ENCODE measurements around the gene LMX1B.

The LMX1B gene

GRCh38 chr9:126676102-126676684 is 62.5 kb downstream of the LMX1B start:
- H3K9ac ChIP-seq (ENCODE audit: insufficient read length) = no peak overlapping the region
- H3K4me3 ChIP-seq = no peak overlapping the region
- H3K36me3 ChIP-seq (ENCODE audit: insufficient read depth, low read length) = no peaks in the 10 kb centered on the region
- no peak overlapping the region for H3K27ac ChIP-seq
- no peak for TF ChIP-seq FOXP2 (optimal IDR thresholded peaks at IDR 0.05; ENCODE audit: control extremely low read depth, extremely low read length, insufficient read depth)
- TF ChIP-seq EZH2 (IDR thresholded peaks at IDR 0.05) = no peak
- TF ChIP-seq POLR2AphosphoS5 (IDR thresholded peaks at IDR 0.05; ENCODE audit: borderline replicate concordance, low read depth, low read length) = no peak
- no peaks in the 10 kb centered on the region for H3K9me3 ChIP-seq (ENCODE audit: low read depth, low read length)
- DNase-seq (ENCODE audit: low read depth, low spot score) = no peak

- no peak for DNase-seq (ENCODE audit: low read depth, low spot score)
- TF ChIP-seq EZH2 (IDR thresholded peaks at IDR 0.05) = no peak
- TF ChIP-seq FOXP2 (optimal IDR thresholded peaks at IDR 0.05; ENCODE audit: control extremely low read depth, extremely low read length, insufficient read depth) = no peak
- no peak for TF ChIP-seq POLR2AphosphoS5 (IDR thresholded peaks at IDR 0.05; ENCODE audit: borderline replicate concordance, low read depth, low read length)
- Histone ChIP-seq H3K9ac (ENCODE audit: insufficient read length) (no peak overlapping the region), H3K27ac (no peak overlapping the region), H3K36me3 (ENCODE audit: insufficient read depth, low read length) (no peaks in the 10 kb centered on the region), H3K9me3 (ENCODE audit: low read depth, low read length) (no peaks in the 10 kb centered on the region), H3K4me3 (no peak overlapping the region)
Measured at GRCh38 chr9:126676685-126677143, 63.0 kb downstream of the LMX1B start.

DNA sequence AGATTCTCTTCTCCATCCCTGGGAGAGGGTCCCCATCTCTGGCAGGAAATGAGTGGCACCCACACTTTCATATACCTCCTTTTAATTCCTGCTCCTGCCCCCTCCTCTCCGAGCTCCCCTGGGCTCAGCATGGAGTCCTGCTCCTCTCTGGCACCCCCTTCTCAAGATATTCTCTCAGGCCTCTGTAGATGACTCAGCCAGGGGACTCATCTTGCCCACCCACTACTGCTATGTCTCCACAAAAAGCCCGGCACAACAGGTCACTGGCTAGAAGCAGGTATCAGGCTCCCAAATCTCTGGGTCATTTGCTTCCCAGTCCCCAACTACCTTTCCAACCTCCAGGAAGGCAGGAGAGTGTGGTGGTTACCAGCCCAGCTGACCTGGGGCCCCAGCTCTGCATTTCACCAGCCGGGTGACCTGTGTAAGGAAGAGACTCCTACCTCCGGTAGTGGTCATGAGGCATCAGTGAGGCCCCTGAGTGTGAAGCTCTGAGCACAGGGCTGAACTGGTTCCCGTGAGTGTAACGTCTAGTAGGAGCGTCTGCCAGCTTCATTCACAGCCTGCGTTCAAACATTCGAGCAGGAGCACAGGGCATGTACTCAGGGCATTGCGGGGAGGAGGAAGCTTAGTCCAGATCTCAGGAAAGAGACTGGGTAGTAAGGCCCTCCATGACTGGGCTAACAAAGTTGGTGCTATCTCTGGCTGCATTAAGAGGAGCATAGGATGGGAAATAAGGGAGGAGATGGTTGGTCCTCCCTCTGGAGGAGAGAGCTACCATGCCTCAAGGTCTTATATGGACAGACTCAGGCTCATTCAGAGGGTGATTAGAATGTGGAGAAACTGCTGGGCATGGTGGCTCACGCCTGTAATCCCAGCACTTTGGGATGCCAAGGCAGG is 63.7 kb downstream of the LMX1B start:
- H3K9me3 ChIP-seq (ENCODE audit: low read depth, low read length) = no peaks in the 10 kb centered on the region
- DNase-seq (ENCODE audit: low read depth, low spot score) = no peak
- no peak overlapping the region for H3K4me3 ChIP-seq
- H3K9ac ChIP-seq (ENCODE audit: insufficient read length) = no peak overlapping the region
- no peak for TF ChIP-seq POLR2AphosphoS5 (IDR thresholded peaks at IDR 0.05; ENCODE audit: borderline replicate concordance, low read depth, low read length)
- TF ChIP-seq EZH2 (IDR thresholded peaks at IDR 0.05) = no peak
- no peak for TF ChIP-seq FOXP2 (optimal IDR thresholded peaks at IDR 0.05; ENCODE audit: control extremely low read depth, extremely low read length, insufficient read depth)
- no peaks in the 10 kb centered on the region for H3K36me3 ChIP-seq (ENCODE audit: insufficient read depth, low read length)
- no peak overlapping the region for H3K27ac ChIP-seq

- no peak overlapping the region for H3K27ac ChIP-seq
- no peaks in the 10 kb centered on the region for H3K36me3 ChIP-seq (ENCODE audit: insufficient read depth, low read length)
- DNase-seq (ENCODE audit: low read depth, low spot score) = no peak
- no peak overlapping the region for H3K9ac ChIP-seq (ENCODE audit: insufficient read length)
- no peaks in the 10 kb centered on the region for H3K9me3 ChIP-seq (ENCODE audit: low read depth, low read length)
- TF ChIP-seq POLR2AphosphoS5 (IDR thresholded peaks at IDR 0.05; ENCODE audit: borderline replicate concordance, low read depth, low read length) (no peak), EZH2 (IDR thresholded peaks at IDR 0.05) (no peak), FOXP2 (optimal IDR thresholded peaks at IDR 0.05; ENCODE audit: control extremely low read depth, extremely low read length, insufficient read depth) (no peak)
- no peak overlapping the region for H3K4me3 ChIP-seq
Measured at GRCh38 chr9:126678989-126679388, 65.3 kb downstream of the LMX1B start.

DNA sequence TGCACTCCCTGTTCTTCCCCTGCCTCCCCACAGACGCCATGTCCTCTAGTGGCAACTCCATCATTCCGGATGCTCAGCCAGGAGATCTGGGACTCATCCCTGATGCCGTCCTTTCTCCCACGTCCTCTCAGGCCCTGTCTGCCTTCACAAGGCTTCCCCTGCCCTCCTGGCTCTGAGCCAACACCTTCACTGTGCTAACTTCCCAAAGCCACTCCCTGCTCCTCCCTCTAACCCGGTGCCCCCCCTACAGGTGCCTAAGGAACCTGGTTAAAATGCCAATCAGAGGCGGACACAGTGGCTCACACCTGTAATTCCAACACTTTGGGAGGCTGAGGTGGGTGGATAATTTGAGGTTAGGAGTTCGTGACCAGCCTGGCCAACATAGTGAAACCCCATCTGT is 67.6 kb downstream of the LMX1B start:
- Histone ChIP-seq H3K9ac (ENCODE audit: insufficient read length) (no peak overlapping the region), H3K9me3 (ENCODE audit: low read depth, low read length) (no peaks in the 10 kb centered on the region), H3K4me3 (no peak overlapping the region), H3K36me3 (ENCODE audit: insufficient read depth, low read length) (no peaks in the 10 kb centered on the region), H3K27ac (no peak overlapping the region)
- no peak for DNase-seq (ENCODE audit: low read depth, low spot score)
- no peak for TF ChIP-seq POLR2AphosphoS5 (IDR thresholded peaks at IDR 0.05; ENCODE audit: borderline replicate concordance, low read depth, low read length)

DNA sequence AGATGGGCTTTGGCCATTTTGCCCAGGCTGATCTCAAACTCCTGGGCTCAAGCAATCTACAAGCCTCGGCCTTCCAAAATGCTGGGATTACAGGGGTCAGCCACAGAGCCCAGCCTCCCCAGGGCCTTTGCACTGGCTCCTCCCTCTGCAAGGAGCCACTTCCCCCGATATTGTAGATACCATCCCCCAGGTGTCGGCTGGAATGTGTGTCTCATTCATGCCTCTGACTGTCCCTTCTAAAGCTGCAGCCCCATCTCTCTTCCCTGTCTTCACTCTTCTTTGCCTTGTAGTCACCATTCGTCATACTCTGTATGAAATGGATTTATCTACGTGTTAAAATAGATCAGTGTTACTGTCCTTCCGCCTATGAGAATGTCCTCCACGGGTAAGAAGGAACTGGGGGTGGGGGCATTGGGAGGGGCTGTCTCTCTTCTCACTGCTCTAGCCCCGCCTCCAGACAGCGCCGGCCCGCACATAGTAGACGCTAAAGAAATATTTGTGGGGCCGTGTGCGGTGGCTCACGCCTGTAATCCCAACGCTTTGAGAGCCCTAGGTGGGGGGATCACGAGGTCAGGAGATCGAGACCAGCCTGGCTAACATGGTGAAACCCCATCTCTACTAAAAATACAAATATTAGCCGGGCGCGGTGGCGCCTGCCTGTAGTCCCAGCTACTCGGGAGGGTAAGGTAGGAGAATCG is 68.5 kb downstream of the LMX1B start:
- H3K4me3 ChIP-seq = no peak overlapping the region
- H3K27ac ChIP-seq = no peak overlapping the region
- DNase-seq (ENCODE audit: low read depth, low spot score) = no peak
- TF ChIP-seq FOXP2 (optimal IDR thresholded peaks at IDR 0.05; ENCODE audit: control extremely low read depth, extremely low read length, insufficient read depth) = no peak
- TF ChIP-seq EZH2 (IDR thresholded peaks at IDR 0.05) = peak; percentile 63
- no peak for TF ChIP-seq POLR2AphosphoS5 (IDR thresholded peaks at IDR 0.05; ENCODE audit: borderline replicate concordance, low read depth, low read length)
- no peaks in the 10 kb centered on the region for H3K9me3 ChIP-seq (ENCODE audit: low read depth, low read length)
- H3K9ac ChIP-seq (ENCODE audit: insufficient read length) = no peak overlapping the region
- no peaks in the 10 kb centered on the region for H3K36me3 ChIP-seq (ENCODE audit: insufficient read depth, low read length)

- Histone ChIP-seq H3K36me3 (ENCODE audit: insufficient read depth, low read length) (no peaks in the 10 kb centered on the region), H3K27ac (no peak overlapping the region), H3K9ac (ENCODE audit: insufficient read length) (no peak overlapping the region), H3K4me3 (no peak overlapping the region), H3K9me3 (ENCODE audit: low read depth, low read length) (no peaks in the 10 kb centered on the region)
- DNase-seq (ENCODE audit: low read depth, low spot score) = no peak
- no peak for TF ChIP-seq EZH2 (IDR thresholded peaks at IDR 0.05)
- TF ChIP-seq POLR2AphosphoS5 (IDR thresholded peaks at IDR 0.05; ENCODE audit: borderline replicate concordance, low read depth, low read length) = no peak
- no peak for TF ChIP-seq FOXP2 (optimal IDR thresholded peaks at IDR 0.05; ENCODE audit: control extremely low read depth, extremely low read length, insufficient read depth)
Measured at GRCh38 chr9:126682928-126683697, 69.4 kb downstream of the LMX1B start.

GRCh38 chr9:126683698-126684044 is 69.9 kb downstream of the LMX1B start:
- no peaks in the 10 kb centered on the region for H3K36me3 ChIP-seq (ENCODE audit: insufficient read depth, low read length)
- TF ChIP-seq FOXP2 (optimal IDR thresholded peaks at IDR 0.05; ENCODE audit: control extremely low read depth, extremely low read length, insufficient read depth) (no peak), POLR2AphosphoS5 (IDR thresholded peaks at IDR 0.05; ENCODE audit: borderline replicate concordance, low read depth, low read length) (no peak), EZH2 (IDR thresholded peaks at IDR 0.05) (no peak)
- no peak overlapping the region for H3K9ac ChIP-seq (ENCODE audit: insufficient read length)
- H3K27ac ChIP-seq = no peak overlapping the region
- H3K9me3 ChIP-seq (ENCODE audit: low read depth, low read length) = no peaks in the 10 kb centered on the region
- H3K4me3 ChIP-seq = no peak overlapping the region
- DNase-seq (ENCODE audit: low read depth, low spot score) = no peak

Data from SK-N-MC (cell line).